ENCODE data around the gene PDCD1.
A peak's percentile ranks its signal among the peaks of the same experiment; 100 is the strongest.

PDCD1 gene

GRCh38 chr2:241867776-241868420, 9.2 kb upstream of the PDCD1 start:
- Histone ChIP-seq H4K20me1 (ENCODE audit: insufficient read depth, low read length) (peaks cover 33% of the 10 kb centered on the region), H3K36me3 (ENCODE audit: insufficient read depth, low read length) (no peaks in the 10 kb centered on the region), H3K27ac (ENCODE audit: low read length) (peak overlapping the region; percentile 63), H2AFZ (ENCODE audit: low read depth, low read length) (no peak overlapping the region), H3K4me2 (ENCODE audit: insufficient read depth, low read length) (peak overlapping the region; percentile 52), H3K9me3 (ENCODE audit: insufficient read depth, low read length, severe bottlenecking) (no peaks in the 10 kb centered on the region), H3K4me1 (ENCODE audit: insufficient read depth, low read length) (peaks cover 91% of the 10 kb centered on the region), H3K79me2 (ENCODE audit: insufficient read depth, low read length) (no peaks in the 10 kb centered on the region), H3K9ac (ENCODE audit: low read depth, low read length) (peak overlapping the region; percentile 33), H3K27me3 (ENCODE audit: insufficient read depth, low read length, poor library complexity) (peaks cover 8% of the 10 kb centered on the region), H3K4me3 (ENCODE audit: low read depth in 1 of 2, low read length in 2 of 2) (peak overlapping the region in 1 of 2 experiments; percentile 1; a peak in 1 of 4 replicates)
- TF ChIP-seq CTCF (IDR thresholded peaks at IDR 0.05; ENCODE audit: borderline replicate concordance, extremely low read depth, low read length, poor library complexity, severe bottlenecking) (no peak), EZH2 (IDR thresholded peaks at IDR 0.05; ENCODE audit: borderline replicate concordance, low read depth, low read length, severe bottlenecking) (no peak)
- DNase-seq (peak; percentile 88), ATAC-seq (ENCODE audit: insufficient read depth, low read depth) (peak; percentile 82)

GRCh38 chr2:241866790-241867645, 8.3 kb upstream of the PDCD1 start:
- Histone ChIP-seq H2AFZ (ENCODE audit: low read depth, low read length) (no peak overlapping the region), H3K36me3 (ENCODE audit: insufficient read depth, low read length) (no peaks in the 10 kb centered on the region), H3K4me2 (ENCODE audit: insufficient read depth, low read length) (peak overlapping the region; percentile 52), H3K27me3 (ENCODE audit: insufficient read depth, low read length, poor library complexity) (peaks cover 9% of the 10 kb centered on the region), H3K79me2 (ENCODE audit: insufficient read depth, low read length) (no peaks in the 10 kb centered on the region), H3K9me3 (ENCODE audit: insufficient read depth, low read length, severe bottlenecking) (no peaks in the 10 kb centered on the region), H4K20me1 (ENCODE audit: insufficient read depth, low read length) (peaks cover 34% of the 10 kb centered on the region), H3K27ac (ENCODE audit: low read length) (peak overlapping the region; percentile 63), H3K9ac (ENCODE audit: low read depth, low read length) (peak overlapping the region; percentile 33; the same call in 1 of the 2 replicates), H3K4me3 (ENCODE audit: low read depth in 1 of 2, low read length in 2 of 2) (peak overlapping the region in 1 of 2 experiments; percentile 1; a peak in 1 of 4 replicates), H3K4me1 (ENCODE audit: insufficient read depth, low read length) (peaks cover 89% of the 10 kb centered on the region)
- ATAC-seq (ENCODE audit: insufficient read depth, low read depth) (no peak), DNase-seq (peak; percentile 55)
- no peak for TF ChIP-seq CTCF (IDR thresholded peaks at IDR 0.05; ENCODE audit: borderline replicate concordance, extremely low read depth, low read length, poor library complexity, severe bottlenecking)
- no peak for TF ChIP-seq EZH2 (IDR thresholded peaks at IDR 0.05; ENCODE audit: borderline replicate concordance, low read depth, low read length, severe bottlenecking)

- Histone ChIP-seq H3K27me3 (ENCODE audit: insufficient read depth, low read length, poor library complexity) (peaks cover 9% of the 10 kb centered on the region), H3K9ac (ENCODE audit: low read depth, low read length) (no peak overlapping the region), H3K4me1 (ENCODE audit: insufficient read depth, low read length) (peaks cover 80% of the 10 kb centered on the region), H3K36me3 (ENCODE audit: insufficient read depth, low read length) (no peaks in the 10 kb centered on the region), H3K79me2 (ENCODE audit: insufficient read depth, low read length) (no peaks in the 10 kb centered on the region), H2AFZ (ENCODE audit: low read depth, low read length) (no peak overlapping the region), H3K4me3 (ENCODE audit: low read depth in 1 of 2, low read length in 2 of 2) (no peak overlapping the region), H3K9me3 (ENCODE audit: insufficient read depth, low read length, severe bottlenecking) (no peaks in the 10 kb centered on the region), H3K4me2 (ENCODE audit: insufficient read depth, low read length) (no peak overlapping the region), H4K20me1 (ENCODE audit: insufficient read depth, low read length) (peaks cover 34% of the 10 kb centered on the region), H3K27ac (ENCODE audit: low read length) (no peak overlapping the region)
- DNase-seq: no peak
- no peak for ATAC-seq (ENCODE audit: insufficient read depth, low read depth)
- TF ChIP-seq EZH2 (IDR thresholded peaks at IDR 0.05; ENCODE audit: borderline replicate concordance, low read depth, low read length, severe bottlenecking) (no peak), CTCF (IDR thresholded peaks at IDR 0.05; ENCODE audit: borderline replicate concordance, extremely low read depth, low read length, poor library complexity, severe bottlenecking) (peak; percentile 9)
Measured at GRCh38 chr2:241865957-241866789, 7.5 kb upstream of the PDCD1 start.
